HPDE6-E6E7 (cell line): Measurements from ENCODE around the gene NDUFC2.
"Not testable (repeated sequence)": the region's sequence is repeated elsewhere in the genome, so short reads cannot be mapped to it uniquely, and the experiment has no call there.

Source experiments
- DNase-seq: peaks from one replicate; pipeline ENCODE4 v3.0.0; 2011; ENCODE audit warnings: missing footprints; ENCODE audit errors: extremely low spot score

NDUFC2 gene

GRCh38 chr11:78054971-78055370 is 24.7 kb downstream of the NDUFC2 start:
- DNase-seq: no peak

- no peak for DNase-seq
These were observed 28.5 kb downstream of the NDUFC2 start for GRCh38 chr11:78050964-78051831.

GRCh38 chr11:78049348-78049747 is 30.3 kb downstream of the NDUFC2 start:
- no peak for DNase-seq

- DNase-seq: no peak
These were observed 31.1 kb downstream of the NDUFC2 start for GRCh38 chr11:78048561-78048960.

GRCh38 chr11:78046486-78046854 is 33.2 kb downstream of the NDUFC2 start:
- DNase-seq: no peak

- DNase-seq: peak; percentile 75
These were observed 33.7 kb downstream of the NDUFC2 start for GRCh38 chr11:78045851-78046485.

GRCh38 chr11:78044706-78045105 is 35.0 kb downstream of the NDUFC2 start:
- DNase-seq: no peak

- no peak for DNase-seq
These were observed 37.7 kb downstream of the NDUFC2 start for GRCh38 chr11:78041843-78042440.

GRCh38 chr11:78041380-78041719 is 38.3 kb downstream of the NDUFC2 start:
- not testable (repeated sequence) for DNase-seq

- DNase-seq: no peak
These were observed 38.8 kb downstream of the NDUFC2 start for GRCh38 chr11:78040691-78041379.

GRCh38 chr11:78039919-78040671 is 39.6 kb downstream of the NDUFC2 start:
- DNase-seq: peak; percentile 52

- no peak for DNase-seq
These were observed 40.2 kb downstream of the NDUFC2 start for GRCh38 chr11:78039391-78039918.

GRCh38 chr11:78038697-78039313 is 40.9 kb downstream of the NDUFC2 start:
- DNase-seq: no peak

- DNase-seq: no peak
These were observed 41.6 kb downstream of the NDUFC2 start for GRCh38 chr11:78037825-78038620.

- no peak for DNase-seq
These were observed 42.6 kb downstream of the NDUFC2 start for GRCh38 chr11:78037056-78037455.

GRCh38 chr11:78036313-78036712 is 43.3 kb downstream of the NDUFC2 start:
- no peak for DNase-seq

- no peak for DNase-seq
These were observed 45.0 kb downstream of the NDUFC2 start for GRCh38 chr11:78034623-78035022.

GRCh38 chr11:78033040-78033439 is 46.6 kb downstream of the NDUFC2 start:
- no peak for DNase-seq

GRCh38 chr11:78032090-78032489 is 47.6 kb downstream of the NDUFC2 start:
- DNase-seq: no peak

- DNase-seq: no peak
These were observed 48.0 kb downstream of the NDUFC2 start for GRCh38 chr11:78031629-78032028.
